ENCODE measurements around the gene USP40. TPM values are rescaled to one million over a fixed set of nuclear protein-coding genes. Genes with fewer than 3 reads are reported as not detected.

Gene USP40
- total and polyA plus RNA-seq, 9 of the 15 experiments (the other 6 are each of a cell fraction or from before 2014, with no cell fraction given): 5.5 to 15.0 (median 9.3) TPM

- no peak for TF ChIP-seq HMGXB4 (CRISPR knock-in tag; IDR thresholded peaks at IDR 0.05)
- TF ChIP-seq PTRF (tag; IDR thresholded peaks at IDR 0.05): no peak
- 0 out of 2 replicates have a peak, but pooled peaks have one; percentile 34 for TF ChIP-seq ZNF589 (CRISPR knock-in tag; IDR thresholded peaks at IDR 0.05; ENCODE audit: low read depth)
- TF ChIP-seq TBL1XR1 (IDR thresholded peaks at IDR 0.05; ENCODE audit: low read length in 2 of 2): no peak
- no peak for TF ChIP-seq ZNF766 (CRISPR knock-in tag; conservative IDR thresholded peaks at IDR 0.05)
- no peak for TF ChIP-seq ZBTB34 (CRISPR knock-in tag; IDR thresholded peaks at IDR 0.05)
- peak; percentile 96 for TF ChIP-seq POLR2G (IDR thresholded peaks at IDR 0.05; ENCODE audit: low read depth, low read length)
- no peak for TF ChIP-seq ILK (tag; IDR thresholded peaks at IDR 0.05; ENCODE audit: borderline replicate concordance, low read depth)
- TF ChIP-seq RBM17 (IDR thresholded peaks at IDR 0.05; ENCODE audit: borderline replicate concordance, low read depth, low read length): no peak
- no peak for TF ChIP-seq ZSCAN32 (CRISPR knock-in tag; IDR thresholded peaks at IDR 0.05)
- no peak for TF ChIP-seq ZNF408 (CRISPR knock-in tag; IDR thresholded peaks at IDR 0.05; ENCODE audit: low read depth)
- no peak for TF ChIP-seq SAFB (IDR thresholded peaks at IDR 0.05; ENCODE audit: borderline replicate concordance, low read depth, low read length)
- TF ChIP-seq TARDBP (IDR thresholded peaks at IDR 0.05): no peak
- TF ChIP-seq MEIS2 (IDR thresholded peaks at IDR 0.05; ENCODE audit: partially characterized antibody): peak; percentile 99
- no peak for TF ChIP-seq SMAD2 (IDR thresholded peaks at IDR 0.05; ENCODE audit: low read depth, low read length)
- no peak for TF ChIP-seq KAT8 (IDR thresholded peaks at IDR 0.05; ENCODE audit: low read depth)
- no peak for TF ChIP-seq ZBTB11 (CRISPR knock-in tag; IDR thresholded peaks at IDR 0.05)
- no peak for TF ChIP-seq JUND (IDR thresholded peaks at IDR 0.05; ENCODE audit: borderline replicate concordance, low read depth, low read length)
- TF ChIP-seq JUND (tag; IDR thresholded peaks at IDR 0.05; ENCODE audit: borderline replicate concordance, low read depth, low read length): no peak; the same call in 2 of the 3 replicates
- TF ChIP-seq ZNF830 (CRISPR knock-in tag; IDR thresholded peaks at IDR 0.05): no peak
- 0 out of 2 replicates have a peak, but pooled peaks have one; percentile 35 for TF ChIP-seq KLF1 (tag; IDR thresholded peaks at IDR 0.05)
- no peak for TF ChIP-seq EZH2 (IDR thresholded peaks at IDR 0.05; ENCODE audit: borderline replicate concordance, low read depth, low read length)
Measured at GRCh38 chr2:233566141-233566956, at the start of gene USP40 (continued).
